K562 (cell line): ENCODE results near the gene ATP6V1G2. TPM values are rescaled to one million over a fixed set of nuclear protein-coding genes. Genes with fewer than 3 reads are reported as not detected.

Source experiments
- ATAC-seq: fragments of 200-7000 bp; cut with Tn5 transposase; 3 replicates; pipeline ENCODE4 v1.9.1; 2020; ENCODE audit warnings: moderate library complexity
- BruUV-seq: library from RNA; stranded (reverse); fragments of 400-500 nt; replicated peaks from 2 replicates; lab custom pipeline; 2021; lab: Mats Ljungman, UMichigan
- CTCF ChIA-PET: fragments of 300-600 bp; formaldehyde crosslinking; extraction: SDS; loops from one replicate; lab custom pipeline; 2021; ENCODE audit warnings: low intra/inter-chr PET ratio; lab: Yijun Ruan, JAX
- POLR2A ChIA-PET: fragments of 300-600, 350-650 bp; sonication (Branson Sonifier 250); formaldehyde crosslinking; extraction: SDS; loops from one replicate; lab custom pipeline; 2021; ENCODE audit warnings: antibody characterized with exemption, inconsistent platforms; lab: Yijun Ruan, JAX
- DNase-seq, 4 experiments: peaks; one replicate each; pipeline versions ENCODE4 v3.0.0 to v3.0.0-alpha.2; 2011 to 2018; ENCODE audit warnings: low spot score in 3 of 4, mixed read lengths in 3 of 4; ENCODE audit errors: extremely low read depth in 1 of 4
- FAIRE-seq: peaks from 2 replicates; lab custom pipeline; 2011; peaks lifted over from hg19 to GRCh38; lab: Jason Lieb, UNC
- H2AFZ ChIP-seq: 2 replicates; pipeline ENCODE4 v1.6.0; 2011; ENCODE audit warnings: low read depth, low read length, control low read depth, inconsistent platforms
- H3K27ac ChIP-seq: fragments of 200-600 bp; 3 replicates; pipeline ENCODE4 v1.8.0; 2011; ENCODE audit warnings: low read depth, mild to moderate bottlenecking, control low read depth, inconsistent platforms, low read length, moderate library complexity, mixed read lengths; ENCODE audit errors: extremely low read depth
- H3K27me3 ChIP-seq, 2 experiments: fragments of 300-600 bp in 1 of 2; 2 replicates in 1 of 2; 3 replicates in 1 of 2; pipeline versions ENCODE4 v1.6.0 to v1.8.0; 2011; ENCODE audit warnings: inconsistent platforms in 2 of 2, low read length in 2 of 2, mild to moderate bottlenecking in 1 of 2, mixed read lengths in 1 of 2, moderate library complexity in 1 of 2; ENCODE audit not compliant: control insufficient read depth in 2 of 2, insufficient read depth in 2 of 2
- H3K36me3 ChIP-seq: fragments of 300-600 bp; 3 replicates; pipeline ENCODE4 v1.8.0; 2011; ENCODE audit warnings: mild to moderate bottlenecking, low read length, inconsistent platforms; ENCODE audit not compliant: control insufficient read depth, insufficient read depth
- H3K4me1 ChIP-seq, 2 experiments: fragments of 200-600 bp in 1 of 2; replicated peaks in 1 of 2; 2 replicates in 1 of 2; 3 replicates in 1 of 2; pipeline versions ENCODE4 v1.5.1 to v1.8.0; 2011; ENCODE audit warnings: inconsistent platforms in 2 of 2, low read length in 2 of 2, mild to moderate bottlenecking in 1 of 2, mixed read lengths in 1 of 2, moderate library complexity in 1 of 2; ENCODE audit not compliant: control insufficient read depth in 2 of 2, insufficient read depth in 2 of 2
- H3K4me2 ChIP-seq: 2 replicates; pipeline ENCODE4 v1.6.1; 2011; ENCODE audit warnings: low read length, control low read depth, inconsistent platforms, mixed read lengths; ENCODE audit not compliant: insufficient read depth
- H3K4me3 ChIP-seq: fragments of 200-600 bp; sonication (generic), shearing (Covaris generic); 2 replicates; pipeline ENCODE4 v1.5.1; 2016; ENCODE audit warnings: control low read depth, inconsistent platforms
- H3K79me2 ChIP-seq: fragments of 200-600 bp; 3 replicates; pipeline ENCODE4 v1.8.0; 2011; ENCODE audit warnings: low read length, inconsistent platforms; ENCODE audit not compliant: control insufficient read depth, insufficient read depth
- H3K9ac ChIP-seq, 2 experiments: 2 replicates each; pipeline versions ENCODE4 v1.6.0 to v1.6.1; 2011; ENCODE audit warnings: low read depth in 2 of 2, low read length in 2 of 2, control low read depth in 1 of 2, inconsistent platforms in 1 of 2, mild to moderate bottlenecking in 1 of 2, mixed read lengths in 1 of 2; ENCODE audit not compliant: insufficient read depth in 1 of 2
- H3K9me1 ChIP-seq: one replicate; pipeline ENCODE4 v1.6.0; 2011; ENCODE audit warnings: inconsistent platforms, mild to moderate bottlenecking, low read length, moderate library complexity; ENCODE audit not compliant: control insufficient read depth, insufficient read depth
- H3K9me3 ChIP-seq: replicated peaks from 2 replicates; pipeline ENCODE4 v1.5.1; 2011; ENCODE audit warnings: low read depth, low read length, inconsistent platforms; ENCODE audit not compliant: control insufficient read depth, insufficient read depth
- H4K20me1 ChIP-seq: replicated peaks from 2 replicates; pipeline ENCODE4 v1.6.1; 2011; ENCODE audit warnings: low read length, inconsistent platforms, mixed read lengths; ENCODE audit not compliant: control insufficient read depth, insufficient read depth
- CEBPB ChIP-seq: fragments of 450-650 bp; IDR thresholded peaks from 2 replicates; pipeline ENCODE4 v1.6.1; 2016; ENCODE audit warnings: missing genetic modification characterization, missing compliant biosample characterization
- FOXA3 ChIP-seq, 2 experiments: fragments of 450-650 bp in 1 of 2; sonication (generic) in 1 of 2; formaldehyde crosslinking; IDR thresholded peaks in 1 of 2; conservative IDR thresholded peaks in 1 of 2; 2 replicates each; pipeline versions ENCODE4 v1.4.0 to v1.8.0; 2020 to 2022; ENCODE audit warnings: mild to moderate bottlenecking in 2 of 2, missing genetic modification reagents in 1 of 2
- FOXP1 ChIP-seq: sonication (generic); formaldehyde crosslinking; IDR thresholded peaks from 2 replicates; pipeline ENCODE4 v1.8.0; 2022; ENCODE audit warnings: mild to moderate bottlenecking, missing genetic modification reagents
- SPI1 ChIP-seq: IDR thresholded peaks from 2 replicates; pipeline ENCODE4 v1.6.1; 2011; ENCODE audit warnings: low read depth, low read length, control low read depth, borderline replicate concordance
- SRSF9 ChIP-seq: fragments of 200-400 bp; formaldehyde crosslinking; IDR thresholded peaks from 2 replicates; pipeline ENCODE4 v1.6.1; 2017; ENCODE audit warnings: low read depth, low read length, borderline replicate concordance
- TEAD4 ChIP-seq, 2 experiments: sonication (generic) in 1 of 2; formaldehyde crosslinking in 1 of 2; IDR thresholded peaks; 2 replicates each; pipeline versions ENCODE4 v1.6.1 to v1.8.0; 2012 to 2022; ENCODE audit warnings: borderline replicate concordance in 1 of 2, inconsistent platforms in 1 of 2, low read length in 1 of 2, mild to moderate bottlenecking in 1 of 2, missing genetic modification reagents in 1 of 2
- USF1 ChIP-seq: sonication (generic); formaldehyde crosslinking; IDR thresholded peaks from 2 replicates; pipeline ENCODE4 v1.9.0; 2022; ENCODE audit warnings: mild to moderate bottlenecking, missing genetic modification reagents
- ZBTB9 ChIP-seq: fragments of 450-650 bp; formaldehyde crosslinking; IDR thresholded peaks from 2 replicates; pipeline ENCODE4 v1.4.0; 2020; ENCODE audit warnings: mild to moderate bottlenecking, moderate library complexity
- WGBS: fragments of 100-300 bp; shearing (Covaris generic); methylation state at CpG from one replicate; pipeline ENCODE4 v1.1.6; 2016; ENCODE audit warnings: low coverage, mixed read lengths; ENCODE audit not compliant: insufficient coverage; ENCODE audit errors: missing lambda C conversion rate; 5-methylcytosine and 5-hydroxymethylcytosine counted together
- in situ Hi-C: fragments of 300-500 bp; cut with MboI; formaldehyde crosslinking; loops from 4 replicates; pipeline ENCODE4 v1.15.0; 2018; ENCODE audit warnings: inconsistent platforms, mixed read lengths
- intact Hi-C: fragments of 100-400 bp; cut with micrococcal nuclease; formaldehyde crosslinking; loops from 2 replicates; pipeline ENCODE4 v1.14.2; 2022
- polyA plus RNA-seq, 8 experiments: library from polyadenylated mRNA; depleted of rRNA in 4 of 8; stranded (reverse) in 5 of 8; unstranded in 3 of 8; fragments of >200 nt; fragmentation: Nextera tagmentation in 2 of 8; fragmentation: Illumina TruSeq in 1 of 8; extraction: Ambion mirVana in 2 of 8; extraction: Trizol in 1 of 8; gene quantifications; 2 replicates each; pipeline versions ENCODE4 v1.2.1 to v1.2.3, GENCODE V29; 2011 to 2014; ENCODE audit warnings: inconsistent platforms in 1 of 8, missing spikeins in 1 of 8
- total RNA-seq, 7 experiments: library from RNA; depleted of rRNA in 6 of 7; stranded (reverse); fragments of >200 nt in 6 of 7; fragmentation: Illumina TruSeq in 2 of 7; extraction: Trizol in 2 of 7; gene quantifications; 2 replicates each; pipeline versions ENCODE4 v1.2.1 to v1.2.3, GENCODE V29; 2011 to 2021; ENCODE audit warnings: low replicate concordance in 1 of 7

Gene ATP6V1G2
- total and polyA plus RNA-seq, 9 of the 15 experiments (the other 6 are each of a cell fraction or from before 2014, with no cell fraction given): 0.14 to 1.5 (median 0.33) TPM

- CTCF ChIA-PET: no interaction called here
- POLR2A ChIA-PET: interaction anchor here (0.6 to 1.6 kb wide), 5 partner anchors 12 to 32 kb away, joined by 3 to 6 read pairs (median 3); no protein-coding TSS in a partner anchor
- no peaks in the 10 kb centered on the region for H3K9me3 ChIP-seq
- BruUV-seq: no TSS peak
- intact Hi-C loops: loop anchor here (10.0 kb wide), 1 partner anchor 391 kb away; no protein-coding TSS in a partner anchor
- no peaks in the 10 kb centered on the region for H4K20me1 ChIP-seq
- H3K27ac ChIP-seq: no peak within 1 kb of the TSS
- DNase-seq (no peak), ATAC-seq (no peak), FAIRE-seq (no peak)
- H3K79me2 ChIP-seq: no peaks in the 10 kb centered on the region
- H3K27me3 ChIP-seq: no peaks in the 10 kb centered on the region
- no peak within 1 kb of the TSS for H3K4me3 ChIP-seq
- H3K4me1 ChIP-seq: peaks cover 30 to 34% of the 10 kb centered on the region in 2 experiments
- H2AFZ ChIP-seq: peak within 1 kb of the TSS; percentile 51
- in situ Hi-C loops: no loop called here
- TF ChIP-seq USF1 (CRISPR knock-in tag) (peak; percentile 21; the same call in 1 of the 2 replicates), FOXP1 (0 out of 2 replicates have a peak, but pooled peaks have one; percentile 13), TEAD4 (IDR thresholded peaks at IDR 0.05; ENCODE audit: low read length) (0 out of 2 replicates have a peak, but pooled peaks have one; percentile 3), TEAD4 (CRISPR knock-in tag; IDR thresholded peaks at IDR 0.05; ENCODE audit: borderline replicate concordance) (0 out of 2 replicates have a peak, but pooled peaks have one; percentile 17), FOXA3 (CRISPR knock-in tag; conservative IDR thresholded peaks at IDR 0.05 in 1 of 2, IDR thresholded peaks at IDR 0.05 in 1 of 2) (0 out of 4 replicates have a peak, but pooled peaks of 1 of the 2 experiments have one; percentile 50), CEBPB (tag) (0 out of 2 replicates have a peak, but pooled peaks have one; percentile 11), SRSF9 (no peak), ZBTB9 (no peak), SPI1 (peak; percentile 69; the same call in 1 of the 2 replicates)
- no peaks in the 10 kb centered on the region for H3K9me1 ChIP-seq
- H3K36me3 ChIP-seq: no peaks in the 10 kb centered on the region
- H3K9ac ChIP-seq: peak within 1 kb of the TSS in 1 of 2 experiments; percentile 56; a peak in 2 of 4 replicates
- H3K4me2 ChIP-seq: no peak within 1 kb of the TSS
- WGBS: 31% methylated on average over 1 of the region's 1 CpG
These were observed 39.6 kb upstream of the ATP6V1G2 start, which contains the start of gene LST1 for GRCh38 chr6:31586008-31586407. Gene LST1 (plus strand): TSS chr6:31586277. CDS start chr6:31587300, 1,023 bp downstream.
